NOMO-1 treated with dmso at 0.1 percent for 144 hours (cell line): ENCODE measurements around the gene ASB16.

Experiments used
- DNase-seq: peaks from one replicate; lab custom pipeline; 2025; ENCODE audit not compliant: unreplicated experiment; lab: John Stamatoyannopoulos, UW

Gene ASB16

DNA sequence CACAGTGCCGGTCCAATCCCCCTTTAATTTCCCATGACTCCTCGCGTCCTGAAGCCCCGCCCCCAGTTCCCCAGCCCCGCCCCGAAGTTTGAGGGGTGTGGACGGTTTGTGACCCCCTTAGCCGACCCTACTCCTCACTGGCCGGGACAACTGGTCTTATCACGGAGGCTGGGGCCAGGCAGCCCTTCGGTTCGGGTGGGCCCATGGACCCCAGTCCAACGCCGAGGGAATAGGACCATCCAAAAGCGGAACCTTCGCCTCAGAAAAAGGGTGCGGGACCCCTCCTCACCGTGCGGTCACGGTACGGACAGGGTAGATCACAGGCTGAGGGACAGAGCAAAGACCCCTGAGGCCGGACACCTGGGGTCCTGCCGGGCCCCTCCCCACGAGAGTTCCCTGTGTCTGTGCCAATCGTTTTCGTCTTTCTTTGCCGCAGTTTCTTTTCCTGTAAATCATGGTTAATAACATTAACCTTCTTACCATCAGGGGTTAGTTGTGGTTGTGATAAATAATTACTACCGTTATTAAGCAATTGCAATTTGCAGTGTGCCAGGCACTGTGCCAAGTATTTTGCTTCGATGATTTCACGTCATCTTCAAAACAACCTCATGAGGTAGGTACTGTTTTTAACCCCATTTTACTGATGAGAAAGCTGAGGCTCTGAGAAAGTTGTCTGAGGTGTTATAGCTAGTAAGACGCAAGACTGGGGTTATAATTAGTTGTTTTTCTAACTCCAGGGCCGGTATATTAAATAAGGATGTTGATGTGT lies 16.8 kb downstream of the ASB16 start:
- DNase-seq = no peak

DNA sequence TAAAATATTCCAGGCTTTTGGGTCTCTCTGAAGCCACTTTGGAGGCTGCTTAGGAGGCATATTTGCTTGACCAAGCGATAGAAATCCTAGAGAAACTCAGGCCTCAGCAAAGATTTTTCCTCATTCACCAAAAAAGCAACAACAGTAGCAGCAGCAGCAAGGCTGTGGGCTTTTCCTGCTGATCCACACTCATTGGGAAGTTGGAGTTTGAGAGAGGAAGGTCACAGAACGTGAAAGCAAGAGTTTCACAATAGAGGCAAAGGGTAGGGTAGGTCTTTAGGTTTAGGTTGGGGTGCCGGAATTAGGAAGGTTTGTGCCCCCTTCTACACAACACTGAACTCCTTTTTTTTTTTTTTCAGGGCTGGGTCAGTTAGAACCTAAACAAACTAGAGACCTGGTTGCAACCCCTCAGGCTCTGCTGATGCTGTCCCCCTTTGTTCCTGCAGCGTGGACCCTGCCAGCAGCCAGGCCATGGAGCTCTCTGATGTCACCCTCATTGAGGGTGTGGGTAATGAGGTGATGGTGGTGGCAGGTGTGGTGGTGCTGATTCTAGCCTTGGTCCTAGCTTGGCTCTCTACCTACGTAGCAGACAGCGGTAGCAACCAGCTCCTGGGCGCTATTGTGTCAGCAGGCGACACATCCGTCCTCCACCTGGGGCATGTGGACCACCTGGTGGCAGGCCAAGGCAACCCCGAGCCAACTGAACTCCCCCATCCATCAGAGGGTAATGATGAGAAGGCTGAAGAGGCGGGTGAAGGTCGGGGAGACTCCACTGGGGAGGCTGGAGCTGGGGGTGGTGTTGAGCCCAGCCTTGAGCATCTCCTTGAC lies 18.3 kb downstream of the ASB16 start:
- no peak for DNase-seq

DNA sequence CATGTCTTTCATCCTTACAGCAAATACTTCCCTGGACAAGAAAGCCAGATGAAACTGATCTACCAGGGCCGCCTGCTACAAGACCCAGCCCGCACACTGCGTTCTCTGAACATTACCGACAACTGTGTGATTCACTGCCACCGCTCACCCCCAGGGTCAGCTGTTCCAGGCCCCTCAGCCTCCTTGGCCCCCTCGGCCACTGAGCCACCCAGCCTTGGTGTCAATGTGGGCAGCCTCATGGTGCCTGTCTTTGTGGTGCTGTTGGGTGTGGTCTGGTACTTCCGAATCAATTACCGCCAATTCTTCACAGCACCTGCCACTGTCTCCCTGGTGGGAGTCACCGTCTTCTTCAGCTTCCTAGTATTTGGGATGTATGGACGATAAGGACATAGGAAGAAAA lies 20.0 kb downstream of the ASB16 start:
- no peak for DNase-seq

DNA sequence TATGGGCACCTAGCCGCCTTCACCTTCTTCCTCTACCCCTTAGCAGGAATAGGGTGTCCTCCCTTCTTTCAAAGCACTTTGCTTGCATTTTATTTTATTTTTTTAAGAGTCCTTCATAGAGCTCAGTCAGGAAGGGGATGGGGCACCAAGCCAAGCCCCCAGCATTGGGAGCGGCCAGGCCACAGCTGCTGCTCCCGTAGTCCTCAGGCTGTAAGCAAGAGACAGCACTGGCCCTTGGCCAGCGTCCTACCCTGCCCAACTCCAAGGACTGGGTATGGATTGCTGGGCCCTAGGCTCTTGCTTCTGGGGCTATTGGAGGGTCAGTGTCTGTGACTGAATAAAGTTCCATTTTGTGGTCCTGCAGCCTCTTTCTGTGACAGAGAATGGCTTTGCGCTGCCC lies 20.9 kb downstream of the ASB16 start:
- no peak for DNase-seq

DNA sequence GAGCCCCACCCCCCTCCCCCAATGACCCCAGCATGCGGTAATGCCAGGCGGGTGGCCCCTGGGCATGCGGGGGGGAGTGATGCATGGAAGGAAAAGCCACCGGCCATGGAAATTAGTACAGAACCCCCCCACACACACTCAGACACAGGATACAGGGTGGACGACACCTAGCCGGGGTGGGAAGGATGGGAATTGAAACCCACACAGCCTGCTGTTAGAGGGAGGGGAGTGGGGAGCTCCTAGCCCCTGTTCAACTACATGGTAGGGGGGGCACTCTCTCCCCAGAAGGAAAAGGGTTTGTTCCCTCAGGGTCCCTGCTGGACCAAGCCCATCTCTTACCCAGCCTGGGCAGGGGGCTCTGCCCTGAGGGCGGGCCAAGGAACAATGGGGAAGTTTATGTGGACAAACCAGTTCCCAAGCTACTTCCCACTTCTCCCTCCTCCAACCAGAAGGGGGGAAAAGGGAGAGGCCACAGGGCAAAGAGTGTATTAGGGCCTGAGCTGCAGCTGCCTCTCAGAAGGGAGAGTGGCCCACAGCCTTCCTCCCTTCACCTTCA lies 21.5 kb downstream of the ASB16 start:
- no peak for DNase-seq

DNA sequence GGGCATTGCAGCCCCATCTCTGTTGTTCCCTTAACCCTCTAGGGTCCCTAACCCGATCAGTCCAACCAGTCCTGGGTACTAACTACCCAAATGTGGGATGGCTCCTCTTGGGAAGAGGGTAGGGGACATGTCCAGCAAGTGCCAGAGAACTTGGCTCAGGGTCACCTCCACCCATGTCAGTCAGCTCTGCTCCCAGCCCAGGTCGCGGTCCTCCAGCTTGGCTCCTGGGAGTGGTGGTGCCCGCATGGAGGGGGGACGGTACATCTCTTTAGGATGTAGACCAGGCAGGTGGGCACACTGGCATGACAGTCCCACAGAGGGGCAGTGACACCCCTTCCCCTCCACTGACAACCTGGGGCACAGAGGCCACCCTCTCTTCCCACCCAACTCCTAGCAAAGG lies 22.2 kb downstream of the ASB16 start:
- no peak for DNase-seq

DNA sequence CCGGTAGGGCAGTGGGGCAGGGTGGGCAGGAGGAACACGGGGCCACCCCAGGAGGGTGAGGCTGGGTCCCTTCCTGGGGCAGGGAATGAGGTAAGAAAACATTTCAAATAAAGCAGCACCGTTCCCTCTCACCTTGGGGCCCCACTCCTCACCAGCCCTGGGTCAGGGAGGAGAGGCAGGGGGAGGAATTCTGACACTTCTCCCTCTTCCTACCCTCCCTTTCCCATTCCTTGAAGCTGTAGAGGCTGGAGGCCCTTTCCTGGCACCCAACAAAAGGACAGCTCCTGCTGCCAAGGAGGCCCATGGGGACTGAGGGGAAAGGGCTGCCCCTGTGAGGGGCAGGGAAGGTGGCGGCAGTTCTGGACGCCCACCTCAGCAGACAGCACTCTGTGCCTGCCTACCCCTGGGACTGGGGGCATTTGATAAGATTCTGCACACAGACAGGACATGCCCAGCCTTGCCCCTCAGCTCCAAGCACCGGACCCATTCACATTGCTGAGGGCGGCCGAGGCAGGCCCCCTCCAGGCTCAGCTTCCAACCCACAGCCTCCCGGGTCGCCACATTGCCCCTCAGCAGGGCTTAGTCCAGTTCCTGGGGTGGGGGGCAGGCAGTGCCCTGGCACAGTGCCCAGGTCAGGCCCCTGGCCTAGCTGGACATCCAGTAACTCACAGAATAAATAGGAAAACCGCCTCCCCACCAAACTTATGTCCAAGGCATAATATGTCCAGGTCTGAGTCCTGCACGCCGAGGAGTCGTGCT lies 23.0 kb downstream of the ASB16 start:
- DNase-seq = no peak

DNA sequence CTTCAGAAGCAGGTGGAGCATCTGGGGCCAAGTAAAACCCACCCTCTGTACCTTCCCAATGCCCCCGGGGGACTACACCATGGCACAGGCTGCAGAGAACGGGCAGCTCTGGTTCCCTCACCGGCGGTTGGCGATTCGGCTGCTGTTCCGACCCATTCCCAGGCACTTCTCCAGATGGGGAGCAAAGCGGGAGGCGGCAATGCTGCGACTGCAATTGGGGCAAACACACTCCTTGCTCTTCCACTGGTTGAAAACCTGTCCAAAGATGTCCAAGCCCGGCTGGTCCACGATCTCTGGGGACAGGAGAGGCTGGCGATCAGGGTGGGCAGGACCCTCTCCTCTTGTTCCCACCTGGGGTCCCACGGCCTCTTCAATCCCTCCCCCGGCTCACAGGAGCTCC lies 26.6 kb downstream of the ASB16 start:
- no peak for DNase-seq

DNA sequence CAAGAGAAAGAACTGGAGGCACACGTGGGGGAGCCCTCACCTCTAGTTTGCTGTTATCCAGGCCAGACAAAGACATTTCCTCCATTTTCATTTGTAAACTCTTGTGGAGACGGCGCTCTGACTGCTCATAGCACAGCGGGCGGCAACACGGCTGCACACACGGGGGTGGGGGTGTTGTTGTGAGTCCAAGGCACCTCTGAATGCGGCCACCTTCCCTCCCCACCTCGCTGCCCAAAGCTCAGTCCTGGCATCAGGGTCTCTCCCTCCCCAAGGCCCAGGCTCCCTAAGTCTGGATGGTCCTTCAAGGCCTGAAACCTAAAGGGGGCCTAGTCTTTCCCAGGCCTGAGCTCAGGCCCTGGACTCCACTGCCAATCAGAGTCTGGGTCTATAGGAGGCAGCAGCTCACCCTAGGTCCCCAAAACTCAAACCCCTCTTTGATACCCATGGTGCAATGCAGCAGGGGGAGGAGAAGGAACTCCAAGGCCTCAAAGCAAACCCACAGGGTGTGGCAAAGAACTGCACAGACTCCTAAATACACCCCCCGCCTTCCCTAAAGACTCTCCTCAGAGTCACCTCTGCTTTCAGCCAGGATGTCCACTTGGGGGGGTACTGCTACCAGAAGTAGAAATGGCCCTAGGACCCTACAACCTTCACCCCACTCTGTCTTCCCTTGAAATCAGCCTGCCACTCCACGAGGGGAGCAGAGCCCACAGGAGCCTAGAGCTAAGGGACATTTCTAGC lies 27.6 kb downstream of the ASB16 start:
- DNase-seq = peak; percentile 85

DNA sequence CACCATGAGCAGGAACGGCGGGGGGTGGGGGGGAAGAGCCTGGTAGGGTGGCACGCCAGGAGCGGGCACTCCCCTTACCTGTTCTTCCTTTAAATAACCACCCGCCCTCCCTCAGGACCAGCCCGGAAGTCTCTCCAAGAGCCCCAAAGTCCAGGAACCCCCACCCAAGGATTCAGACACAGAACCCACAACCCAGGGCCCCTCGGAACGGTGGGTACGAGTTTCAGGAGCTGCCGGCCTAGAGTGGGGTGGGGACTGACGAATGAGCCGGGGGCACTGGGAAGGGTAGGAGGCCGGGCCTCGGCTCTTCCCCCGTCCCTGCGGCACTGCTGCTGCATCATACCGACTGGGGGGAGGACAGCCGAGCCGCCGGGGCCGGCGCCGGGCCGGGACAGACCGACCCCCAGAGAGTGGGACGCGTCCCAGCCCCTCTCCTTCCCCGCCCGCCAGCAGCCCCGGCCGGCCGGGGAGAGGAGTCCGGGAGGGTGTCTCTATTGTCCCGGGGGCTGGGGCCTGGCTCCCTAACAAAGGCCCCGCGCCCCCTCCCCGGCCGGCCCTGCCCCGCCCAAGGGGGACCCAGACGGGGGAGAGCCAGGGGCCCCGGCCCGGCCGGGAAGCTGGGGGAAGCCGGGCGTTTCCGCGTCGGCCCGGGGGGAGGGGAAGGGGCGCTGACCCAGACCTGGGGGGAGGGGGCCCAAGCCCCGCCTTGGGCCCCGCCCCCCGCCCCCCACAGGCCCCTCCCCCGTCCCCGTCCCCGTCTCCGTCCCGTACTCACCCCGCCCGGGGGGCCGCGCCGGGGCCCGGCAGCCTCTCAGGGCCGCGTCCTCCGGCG lies 28.4 kb downstream of the ASB16 start:
- DNase-seq = peak; percentile 23

DNA sequence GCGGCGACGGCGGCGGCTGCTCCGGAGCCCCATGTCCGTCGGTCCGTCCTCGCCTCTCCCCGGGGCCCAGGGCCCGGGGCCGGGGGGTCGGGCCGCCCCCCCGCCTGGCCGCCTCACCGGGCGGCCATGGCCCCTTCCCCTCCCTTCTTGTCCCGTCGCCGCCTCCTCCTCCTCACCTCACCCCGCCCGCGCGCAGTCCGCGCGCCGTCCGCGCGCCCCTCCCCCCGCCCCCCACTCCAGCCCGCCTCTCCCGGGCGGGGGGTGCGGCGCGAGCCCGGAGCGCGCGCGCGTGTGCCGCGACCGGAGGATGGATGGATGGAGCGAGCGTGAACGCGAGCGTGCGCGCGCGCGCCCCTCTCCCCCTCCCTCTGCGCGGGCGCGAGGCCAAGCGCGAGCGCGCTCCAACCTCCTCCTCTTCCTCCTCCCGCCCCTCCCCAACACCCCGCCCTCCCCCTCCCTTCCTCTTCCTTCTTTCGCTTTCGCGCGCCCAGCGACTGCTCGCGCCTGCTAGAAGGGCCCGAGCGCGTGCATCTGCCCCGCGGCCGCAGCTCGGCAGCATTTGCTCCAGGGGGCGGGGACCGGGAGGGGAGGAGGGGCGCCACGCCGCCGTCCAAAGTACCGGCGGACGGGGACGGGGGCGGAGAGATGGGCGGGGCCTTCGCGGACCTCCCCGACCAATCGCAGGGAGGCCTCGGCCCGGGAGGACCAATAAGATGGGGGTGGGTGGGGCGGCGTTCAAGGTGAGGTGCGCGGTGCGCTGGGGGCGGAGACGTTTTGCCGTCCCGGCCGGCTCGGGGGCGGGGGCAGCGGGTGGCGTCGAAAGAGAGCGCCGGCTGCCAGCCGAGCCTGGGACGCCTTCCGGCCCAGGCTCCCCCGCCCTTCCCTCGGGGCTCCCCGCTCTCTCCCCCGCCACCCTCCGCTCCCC lies 29.3 kb downstream of the ASB16 start, which contains the start of gene ATXN7L3:
ATXN7L3 (minus strand) TSS at position 332 of the 925 bp plus-strand sequence. CDS start 1,814 bp downstream, outside the sequence.
- DNase-seq = peak; percentile 99

DNA sequence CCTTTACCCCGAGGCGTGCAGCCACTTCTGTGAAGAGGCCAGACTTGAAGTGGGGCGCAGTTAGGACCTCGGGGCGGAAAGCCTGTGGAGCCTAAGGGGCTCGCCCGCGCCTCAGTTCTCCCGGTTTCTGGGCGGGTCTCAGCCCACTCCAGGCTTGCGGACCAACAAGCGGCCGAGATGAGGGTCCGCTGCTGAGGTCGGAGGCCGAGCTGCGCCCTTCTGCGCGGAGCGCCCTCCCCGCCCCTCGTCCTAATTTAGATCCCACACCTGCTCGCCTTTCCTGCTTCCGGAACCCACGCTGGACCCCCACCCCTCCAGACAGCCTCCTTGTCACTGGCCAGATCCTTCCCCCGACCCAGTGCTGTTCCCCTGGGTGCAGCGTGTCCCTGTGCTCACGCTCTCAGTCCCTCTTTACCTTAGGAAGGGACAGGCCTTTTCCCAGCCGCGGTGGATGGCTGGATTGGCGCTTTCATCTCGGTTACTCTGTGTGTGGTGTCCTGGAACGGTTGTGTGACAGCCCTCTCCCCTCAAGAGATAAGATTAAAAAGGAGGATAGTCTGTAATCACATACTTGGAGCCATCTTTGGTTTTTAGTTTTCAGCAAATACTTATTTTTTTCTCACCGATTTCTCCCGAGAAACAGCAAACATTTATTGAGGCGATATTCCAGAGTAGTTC lies 30.1 kb downstream of the ASB16 start:
- no peak for DNase-seq

DNA sequence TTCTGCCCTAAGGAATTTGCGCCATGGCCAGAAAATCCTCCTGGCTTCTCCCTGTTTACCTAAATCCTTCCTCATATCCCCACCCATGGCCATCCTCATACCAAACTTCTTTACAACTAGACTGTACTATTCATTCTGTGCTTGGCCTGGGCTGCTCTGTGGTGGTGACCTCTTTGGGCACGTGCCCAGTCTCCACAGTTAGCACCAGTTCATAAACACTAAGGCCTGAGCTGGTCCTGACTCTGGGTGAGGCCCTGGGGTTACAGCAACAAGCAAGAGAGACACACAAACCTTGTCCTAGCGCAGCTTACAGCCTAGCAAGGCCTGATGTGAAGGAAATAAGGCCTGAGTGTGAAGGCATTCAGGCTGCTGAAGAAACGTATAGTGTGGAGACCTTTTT lies 32.3 kb downstream of the ASB16 start:
- DNase-seq = no peak

DNA sequence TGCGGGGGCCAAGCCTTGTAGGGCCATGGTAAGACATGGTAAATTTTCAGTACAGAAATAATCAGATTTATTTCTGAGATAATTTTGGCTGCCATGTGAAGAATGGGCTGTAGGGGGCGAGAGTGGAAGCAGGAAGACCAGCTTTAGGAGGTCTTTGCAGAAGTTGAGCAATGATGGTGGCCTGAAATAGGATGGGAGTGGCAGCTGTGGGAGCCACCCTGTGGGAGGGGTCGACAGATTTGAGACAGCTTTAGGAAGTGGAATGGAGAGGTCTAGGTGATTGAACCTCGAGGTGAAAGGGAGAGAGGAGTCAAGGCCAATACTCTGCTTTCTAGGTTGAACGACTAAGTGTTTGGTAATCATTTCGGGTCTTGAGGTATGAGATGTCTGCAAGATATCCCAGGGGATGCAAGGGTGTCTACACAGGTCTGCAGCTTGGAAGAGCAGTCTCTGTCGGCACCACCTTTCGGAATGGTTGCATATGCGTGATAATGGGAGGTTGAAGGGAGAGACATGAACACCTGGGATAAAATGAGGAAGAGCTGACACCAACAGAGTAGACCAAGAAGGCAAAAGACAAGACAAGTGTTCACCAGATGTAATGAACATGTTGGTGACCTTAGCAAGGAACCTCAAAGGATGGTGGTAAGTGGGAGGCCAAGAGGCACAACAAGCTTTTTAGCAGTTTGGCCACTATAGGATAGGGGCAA lies 33.4 kb downstream of the ASB16 start:
- peak; percentile 90 for DNase-seq

DNA sequence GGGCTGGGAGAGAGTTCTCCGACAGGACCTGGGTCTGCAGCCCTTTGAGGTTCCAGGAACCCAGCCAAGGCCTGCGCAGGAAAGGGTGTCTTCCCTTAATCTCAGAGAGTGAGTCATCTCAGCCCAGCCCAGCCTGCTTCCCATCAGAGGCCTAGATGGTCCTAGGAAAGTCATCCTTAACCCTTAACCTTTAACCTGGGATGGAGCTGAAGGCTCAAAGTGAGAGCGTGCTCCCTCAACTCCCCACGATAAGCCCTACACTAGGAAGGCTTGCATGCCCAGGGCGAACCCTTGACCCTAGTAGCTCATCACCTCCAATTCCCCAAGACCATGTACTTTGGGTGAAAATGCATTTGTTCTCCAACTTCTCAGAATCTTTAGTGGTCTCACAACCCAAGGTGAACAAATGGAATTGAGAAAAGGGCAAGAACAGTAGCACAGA lies 34.0 kb downstream of the ASB16 start:
- DNase-seq = no peak

DNA sequence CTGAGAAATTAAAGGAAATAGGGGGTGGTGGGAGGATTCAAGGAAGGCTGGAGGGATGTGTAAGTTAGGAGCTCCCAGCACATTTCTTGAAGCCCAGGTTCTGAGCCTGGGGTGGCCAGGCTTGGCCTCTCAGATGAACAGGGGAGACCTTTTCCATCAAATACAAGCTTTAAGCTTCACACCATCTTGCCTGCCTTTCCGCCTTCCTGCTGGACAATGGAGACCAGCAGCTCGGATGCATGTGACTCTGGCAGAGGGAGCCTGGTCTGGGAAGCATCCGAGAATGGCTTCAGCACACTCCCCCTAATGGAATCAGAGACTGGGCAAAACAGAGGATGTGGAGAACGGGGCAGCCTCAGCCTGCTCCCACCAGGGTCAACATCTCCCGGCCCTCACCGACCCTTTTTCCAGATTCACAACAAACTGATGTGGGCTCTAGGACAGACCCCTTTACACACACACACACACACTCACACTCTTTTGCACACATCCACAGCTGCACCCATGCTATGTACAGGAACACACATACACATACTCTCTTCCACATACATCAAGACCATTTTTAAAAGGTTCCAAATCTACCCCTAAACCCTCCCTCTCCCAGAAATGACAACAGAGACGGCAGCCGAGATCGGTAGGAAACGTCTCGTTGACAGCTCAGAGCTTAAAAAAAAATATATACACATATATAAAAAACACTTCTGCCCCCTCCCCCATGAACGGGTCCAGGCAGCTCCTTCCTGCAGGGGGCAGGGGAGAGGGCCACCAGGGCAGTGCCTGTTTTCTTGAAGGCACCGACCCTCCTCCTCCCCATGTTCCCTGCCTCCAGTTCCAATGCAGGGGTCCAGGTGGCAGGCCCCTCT lies 35.7 kb downstream of the ASB16 start:
- DNase-seq = no peak

DNA sequence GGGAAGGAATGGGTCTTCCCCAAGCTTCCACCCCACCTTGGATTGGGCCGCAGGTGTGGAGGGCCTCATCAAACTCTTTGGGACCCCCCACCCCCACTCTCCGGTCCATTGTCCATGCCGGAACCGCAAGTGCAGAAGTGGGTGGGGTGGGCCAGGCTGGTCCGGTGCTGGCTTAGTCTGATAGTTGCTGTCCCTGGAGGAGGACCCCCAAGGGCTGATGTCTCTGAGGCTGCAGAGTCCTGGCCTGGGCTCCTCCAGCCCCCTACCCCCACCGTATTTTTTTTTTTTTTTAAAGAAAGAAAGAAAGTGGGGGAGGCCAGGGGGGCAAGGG lies 36.3 kb downstream of the ASB16 start:
- DNase-seq = no peak
